CD14-positive monocyte (primary cell): Measurements from ENCODE around the gene SCYGR3. TPM values are rescaled to one million over a fixed set of nuclear protein-coding genes. Genes with fewer than 3 reads are reported as not detected.

Experiments used
- DNase-seq, 3 donors: peaks; one replicate each; pipeline ENCODE4 v3.0.0-alpha.2; 2011 to 2022
- H2AFZ ChIP-seq: 2 replicates; pipeline ENCODE4 v1.6.0; 2012; ENCODE audit warnings: mild to moderate bottlenecking, low read depth, low read length, inconsistent platforms; ENCODE audit not compliant: insufficient read depth, poor library complexity, severe bottlenecking
- H3K27ac ChIP-seq, 2 donors: 1 replicate in 1 of 2; 2 replicates in 1 of 2; pipeline ENCODE4 v1.5.1; 2012 to 2013; ENCODE audit warnings: low read length in 2 of 2, control low read depth in 1 of 2, inconsistent platforms in 1 of 2, low read depth in 1 of 2, mild to moderate bottlenecking in 1 of 2
- H3K27me3 ChIP-seq, 2 donors: one replicate each; pipeline versions ENCODE4 v1.6.0 to v1.6.1; 2011 to 2013; ENCODE audit warnings: low read length in 2 of 2; ENCODE audit not compliant: control insufficient read depth in 2 of 2, insufficient read depth in 2 of 2
- H3K36me3 ChIP-seq, 2 donors: replicated peaks in 1 of 2; 1 replicate in 1 of 2; 2 replicates in 1 of 2; pipeline versions ENCODE4 v1.5.1 to v1.6.1; 2012 to 2013; ENCODE audit warnings: low read length in 2 of 2, control low read depth in 1 of 2, inconsistent platforms in 1 of 2, mild to moderate bottlenecking in 1 of 2; ENCODE audit not compliant: insufficient read depth in 2 of 2, control insufficient read depth in 1 of 2
- H3K4me1 ChIP-seq, 2 donors: 1 replicate in 1 of 2; 2 replicates in 1 of 2; pipeline versions ENCODE4 v1.5.1 to v1.6.1; 2012 to 2013; ENCODE audit warnings: low read length in 2 of 2, control low read depth in 1 of 2, inconsistent platforms in 1 of 2, mild to moderate bottlenecking in 1 of 2, moderate library complexity in 1 of 2; ENCODE audit not compliant: insufficient read depth in 2 of 2, control insufficient read depth in 1 of 2
- H3K4me2 ChIP-seq: replicated peaks from 2 replicates; pipeline ENCODE3; 2012; ENCODE audit warnings: low read length, moderate library complexity, mild to moderate bottlenecking; ENCODE audit not compliant: poor library complexity, severe bottlenecking; ENCODE audit errors: extremely low read depth
- H3K4me3 ChIP-seq, 3 experiments: fragments of 200-600 bp in 1 of 3; sonication (generic) in 1 of 3; replicated peaks in 1 of 3; 1 replicate in 2 of 3; 2 replicates in 1 of 3; pipeline ENCODE4 v1.5.1; 2011 to 2013; ENCODE audit warnings: low read length in 3 of 3, mild to moderate bottlenecking in 3 of 3, control low read depth in 2 of 3, low read depth in 2 of 3, inconsistent platforms in 1 of 3, moderate library complexity in 1 of 3
- H3K79me2 ChIP-seq: 2 replicates; pipeline ENCODE4 v1.6.0; 2012; ENCODE audit warnings: mild to moderate bottlenecking, control low read depth, inconsistent platforms, low read length, moderate library complexity; ENCODE audit not compliant: insufficient read depth
- H3K9ac ChIP-seq: 2 replicates; pipeline ENCODE4 v1.6.0; 2017; ENCODE audit warnings: low read length, mild to moderate bottlenecking; ENCODE audit not compliant: insufficient read depth, poor library complexity, severe bottlenecking
- H3K9me3 ChIP-seq, 2 donors: replicated peaks in 1 of 2; 1 replicate in 1 of 2; 2 replicates in 1 of 2; pipeline versions ENCODE4 v1.5.1 to v1.6.1; 2012 to 2013; ENCODE audit warnings: low read length in 2 of 2, control low read depth in 1 of 2; ENCODE audit not compliant: control insufficient read depth in 1 of 2, insufficient read depth in 1 of 2
- H4K20me1 ChIP-seq: 2 replicates; pipeline ENCODE4 v1.6.0; 2012; ENCODE audit warnings: mild to moderate bottlenecking, low read length, control low read depth, moderate library complexity; ENCODE audit not compliant: insufficient read depth
- H3K27ac Mint-ChIP-seq, 7 donors: one replicate each; pipeline ENCODE4 v1.8.0; 2020; ENCODE audit warnings: mild to moderate bottlenecking in 7 of 7, mixed read lengths in 7 of 7, moderate library complexity in 6 of 7, inconsistent platforms in 2 of 7
- H3K27me3 Mint-ChIP-seq, 3 donors: one replicate each; pipeline ENCODE4 v1.8.0; 2021 to 2022; ENCODE audit warnings: low read depth in 3 of 3, mild to moderate bottlenecking in 3 of 3, mixed read lengths in 3 of 3, moderate library complexity in 3 of 3, inconsistent platforms in 1 of 3
- H3K36me3 Mint-ChIP-seq, 2 donors: one replicate each; pipeline ENCODE4 v1.8.0; 2020; ENCODE audit warnings: mixed read lengths in 2 of 2, inconsistent platforms in 1 of 2, mild to moderate bottlenecking in 1 of 2
- H3K4me1 Mint-ChIP-seq: one replicate; pipeline ENCODE4 v1.8.0; 2020; ENCODE audit warnings: mild to moderate bottlenecking, mixed read lengths
- H3K4me3 Mint-ChIP-seq, 2 donors: one replicate each; pipeline ENCODE4 v1.8.0; 2020; ENCODE audit warnings: mild to moderate bottlenecking in 2 of 2, mixed read lengths in 2 of 2, moderate library complexity in 1 of 2
- H3K9me3 Mint-ChIP-seq, 7 donors: one replicate each; pipeline ENCODE4 v1.8.0; 2020 to 2022; ENCODE audit warnings: mixed read lengths in 7 of 7, mild to moderate bottlenecking in 6 of 7, moderate library complexity in 6 of 7, inconsistent platforms in 2 of 7
- CTCF ChIP-seq: fragments of 200-600 bp; IDR thresholded peaks from one replicate; pipeline ENCODE4 v1.8.0; 2022; ENCODE audit warnings: antibody characterized with exemption, mild to moderate bottlenecking
- WGBS: methylation state at CpG from one replicate; pipeline ENCODE4 v1.1.5; 2013; ENCODE audit warnings: missing lambda C conversion rate; ENCODE audit not compliant: insufficient coverage; 5-methylcytosine and 5-hydroxymethylcytosine counted together
- intact Hi-C, 2 donors: fragments of 100-400 bp; cut with micrococcal nuclease; formaldehyde crosslinking; loops; one replicate each; pipeline versions ENCODE4 v1.15.0 to v1.15.1; 2023
- polyA plus RNA-seq, 3 donors: library from polyadenylated mRNA; depleted of rRNA in 1 of 3; unstranded in 2 of 3; stranded (reverse) in 1 of 3; fragments of 300-500 nt in 2 of 3; fragments of >200 nt in 1 of 3; fragmentation: Illumina TruSeq in 2 of 3; gene quantifications; 1 replicate in 2 of 3; 2 replicates in 1 of 3; pipeline ENCODE4 v1.2.3, GENCODE V29; 2012 to 2021

SCYGR3 gene
- polyA plus RNA-seq, 3 donors, result not detected

GRCh38 chr2:227570615-227571014 is 44.0 kb downstream of the SCYGR3 start:
- peaks cover 16% of the 10 kb centered on the region for H4K20me1 ChIP-seq
- peaks cover 0 to 6% of the 10 kb centered on the region in 2 donors for H3K36me3 ChIP-seq
- H3K9ac ChIP-seq, result no peak overlapping the region
- H3K79me2 ChIP-seq, result no peaks in the 10 kb centered on the region
- H2AFZ ChIP-seq, result no peak overlapping the region
- peaks cover 4 to 5% of the 10 kb centered on the region in 2 donors for H3K36me3 Mint-ChIP-seq
- no peak overlapping the region for H3K4me3 ChIP-seq
- H3K9me3 Mint-ChIP-seq, result no peaks in the 10 kb centered on the region
- H3K27me3 ChIP-seq, result no peaks in the 10 kb centered on the region
- H3K27ac Mint-ChIP-seq, result no peak overlapping the region
- no peak overlapping the region for H3K4me2 ChIP-seq
- H3K27ac ChIP-seq, result no peak overlapping the region
- DNase-seq, result no peak
- no peak overlapping the region for H3K4me3 Mint-ChIP-seq
- no peak for TF ChIP-seq CTCF
- intact Hi-C loops, result no loop called here
- WGBS, result 71% methylated on average over 1 of the region's 1 CpG
- no peaks in the 10 kb centered on the region for H3K4me1 ChIP-seq
- peaks cover 0 to 9% (median 2%) of the 10 kb centered on the region in 3 donors for H3K27me3 Mint-ChIP-seq
- no peaks in the 10 kb centered on the region for H3K4me1 Mint-ChIP-seq
- no peaks in the 10 kb centered on the region for H3K9me3 ChIP-seq

- DNase-seq, result no peak
- H2AFZ ChIP-seq, result no peak overlapping the region
- Mint-ChIP-seq H3K4me1 (no peaks in the 10 kb centered on the region), H3K36me3 (peaks cover 13% of the 10 kb centered on the region in 2 donors), H3K9me3 (no peaks in the 10 kb centered on the region), H3K4me3 (no peak overlapping the region), H3K27ac (no peak overlapping the region), H3K27me3 (peaks cover 0 to 9% (median under 1%) of the 10 kb centered on the region in 3 donors)
- no peaks in the 10 kb centered on the region for H3K9me3 ChIP-seq
- peaks cover 0 to 16% of the 10 kb centered on the region in 2 donors for H3K36me3 ChIP-seq
- H3K27me3 ChIP-seq, result no peaks in the 10 kb centered on the region
- no peak overlapping the region for H3K9ac ChIP-seq
- WGBS, result no CpG with 5 or more reads among the region's 2 CpGs
- H4K20me1 ChIP-seq, result peaks cover 22% of the 10 kb centered on the region
- no peak overlapping the region for H3K4me2 ChIP-seq
- intact Hi-C loops, result no loop called here
- H3K27ac ChIP-seq, result no peak overlapping the region
- no peak for TF ChIP-seq CTCF
- H3K4me1 ChIP-seq, result no peaks in the 10 kb centered on the region
- no peak overlapping the region for H3K4me3 ChIP-seq
- H3K79me2 ChIP-seq, result no peaks in the 10 kb centered on the region
Measured at GRCh38 chr2:227568852-227569169, 45.8 kb downstream of the SCYGR3 start.
